Calu3 (cell line): ENCODE measurements around the gene SLC35E2B. TPM values are rescaled to one million over a fixed set of nuclear protein-coding genes. Genes with fewer than 3 reads are reported as not detected.

Experiments used
- BruUV-seq: library from RNA; stranded (reverse); fragments of 400-500 nt; replicated peaks from 2 replicates; lab custom pipeline; 2021; lab: Mats Ljungman, UMichigan
- CTCF ChIA-PET: fragments of 300-600 bp; sonication (Branson Sonifier 250); formaldehyde crosslinking; loops from one replicate; lab custom pipeline; 2022; ENCODE audit warnings: antibody characterized with exemption; lab: Charles Lee
- DNase-seq: peaks from one replicate; pipeline ENCODE4 v3.0.0; 2022
- H3K27ac Mint-ChIP-seq: one replicate; pipeline ENCODE4 v1.8.0; 2022; ENCODE audit warnings: mixed read lengths; ENCODE audit not compliant: unreplicated experiment
- H3K27me3 Mint-ChIP-seq: one replicate; pipeline ENCODE4 v1.8.0; 2022; ENCODE audit warnings: mixed read lengths; ENCODE audit not compliant: unreplicated experiment
- H3K36me3 Mint-ChIP-seq: one replicate; pipeline ENCODE4 v1.8.0; 2022; ENCODE audit warnings: mild to moderate bottlenecking, moderate library complexity, mixed read lengths; ENCODE audit not compliant: insufficient read depth, unreplicated experiment
- H3K4me1 Mint-ChIP-seq: one replicate; pipeline ENCODE4 v1.8.0; 2022; ENCODE audit warnings: mild to moderate bottlenecking, low read depth, mixed read lengths; ENCODE audit not compliant: unreplicated experiment
- H3K4me3 Mint-ChIP-seq: one replicate; pipeline ENCODE4 v1.8.0; 2022; ENCODE audit warnings: mild to moderate bottlenecking, low read depth, moderate library complexity, mixed read lengths; ENCODE audit not compliant: unreplicated experiment
- H3K9me3 Mint-ChIP-seq: one replicate; pipeline ENCODE4 v1.8.0; 2022; ENCODE audit warnings: low read depth, mixed read lengths; ENCODE audit not compliant: unreplicated experiment
- intact Hi-C: fragments of 100-400 bp; cut with micrococcal nuclease; formaldehyde crosslinking; loops from one replicate; pipeline ENCODE4 v1.10.0; 2022; ENCODE audit not compliant: unreplicated experiment
- total RNA-seq: library from RNA; stranded (reverse); gene quantifications from 2 replicates; pipeline ENCODE4 v1.2.3, GENCODE V29; 2022
- TF ChIP-seq, protein P1 (sequence below): fragments of 200-600 bp; IDR thresholded peaks from one replicate; pipeline ENCODE4 v1.8.0; 2022; ENCODE audit warnings: antibody characterized with exemption; ENCODE audit not compliant: unreplicated experiment

SLC35E2B gene
- total RNA-seq, 1 experiment from 2014 or later = 39.3 TPM

DNA sequence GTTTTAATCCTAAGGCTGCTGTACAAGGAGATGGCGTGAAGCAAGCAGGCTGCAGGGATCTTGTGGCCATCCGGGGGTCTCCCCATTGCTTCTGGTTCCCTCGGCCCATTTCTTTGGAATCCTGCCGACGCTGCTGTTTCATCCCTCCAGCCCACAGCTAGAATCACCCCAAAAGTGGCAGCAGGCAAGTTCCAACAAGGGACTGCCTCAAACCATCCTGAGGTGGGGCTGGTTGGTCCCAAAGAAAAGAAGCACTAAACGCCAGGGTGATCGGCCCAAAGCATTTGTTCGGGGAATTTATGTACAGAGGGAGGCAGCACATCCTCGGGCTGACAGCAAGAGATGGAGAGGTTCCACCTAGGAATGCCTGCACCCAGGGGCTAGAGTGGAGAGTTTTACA is 81.8 kb downstream of the SLC35E2B start:
- Mint-ChIP-seq H3K4me1 (peaks cover 16% of the 10 kb centered on the region), H3K36me3 (peaks cover 18% of the 10 kb centered on the region), H3K4me3 (no peak overlapping the region), H3K27ac (no peak overlapping the region), H3K27me3 (peaks cover 13% of the 10 kb centered on the region), H3K9me3 (no peaks in the 10 kb centered on the region)
- TF ChIP-seq, protein P1, sequence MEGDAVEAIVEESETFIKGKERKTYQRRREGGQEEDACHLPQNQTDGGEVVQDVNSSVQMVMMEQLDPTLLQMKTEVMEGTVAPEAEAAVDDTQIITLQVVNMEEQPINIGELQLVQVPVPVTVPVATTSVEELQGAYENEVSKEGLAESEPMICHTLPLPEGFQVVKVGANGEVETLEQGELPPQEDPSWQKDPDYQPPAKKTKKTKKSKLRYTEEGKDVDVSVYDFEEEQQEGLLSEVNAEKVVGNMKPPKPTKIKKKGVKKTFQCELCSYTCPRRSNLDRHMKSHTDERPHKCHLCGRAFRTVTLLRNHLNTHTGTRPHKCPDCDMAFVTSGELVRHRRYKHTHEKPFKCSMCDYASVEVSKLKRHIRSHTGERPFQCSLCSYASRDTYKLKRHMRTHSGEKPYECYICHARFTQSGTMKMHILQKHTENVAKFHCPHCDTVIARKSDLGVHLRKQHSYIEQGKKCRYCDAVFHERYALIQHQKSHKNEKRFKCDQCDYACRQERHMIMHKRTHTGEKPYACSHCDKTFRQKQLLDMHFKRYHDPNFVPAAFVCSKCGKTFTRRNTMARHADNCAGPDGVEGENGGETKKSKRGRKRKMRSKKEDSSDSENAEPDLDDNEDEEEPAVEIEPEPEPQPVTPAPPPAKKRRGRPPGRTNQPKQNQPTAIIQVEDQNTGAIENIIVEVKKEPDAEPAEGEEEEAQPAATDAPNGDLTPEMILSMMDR = no peak
- intact Hi-C loops = no loop called here
- no TSS peak for BruUV-seq
- DNase-seq = no peak
- CTCF ChIA-PET = no interaction called here

DNA sequence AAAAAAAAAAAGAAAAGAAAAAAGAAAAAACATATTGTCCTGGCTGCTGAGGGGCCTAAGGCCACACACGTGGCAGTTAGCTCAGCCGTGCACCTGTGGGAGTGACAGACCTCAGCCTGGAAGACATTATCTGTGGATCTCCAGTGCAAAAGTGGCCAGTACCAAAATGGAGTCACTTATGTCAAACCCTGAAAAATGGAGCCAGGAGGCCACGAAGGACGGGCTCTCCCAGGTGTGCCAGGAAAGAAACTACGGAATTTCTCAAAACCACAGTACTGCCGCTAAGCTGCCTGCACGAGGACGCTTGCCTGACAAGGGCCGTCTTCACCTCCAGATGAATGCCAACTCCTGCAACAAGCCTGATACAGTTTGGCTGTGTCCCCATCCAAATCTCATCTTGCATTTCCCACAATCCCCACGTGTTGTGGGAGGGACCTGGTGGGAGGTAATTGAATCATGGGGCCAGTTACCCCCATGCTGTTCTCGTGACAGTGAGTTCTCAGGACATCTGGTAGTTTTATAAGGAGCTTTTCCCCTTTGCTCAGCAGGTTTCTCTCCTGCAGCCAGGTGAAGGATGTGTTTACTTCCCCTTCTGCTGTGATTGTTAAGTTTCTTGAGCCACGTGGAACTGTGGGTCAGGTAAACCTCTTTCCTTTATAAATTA is 82.6 kb downstream of the SLC35E2B start:
- BruUV-seq = no TSS peak
- Mint-ChIP-seq H3K4me3 (no peak overlapping the region), H3K4me1 (peaks cover 16% of the 10 kb centered on the region), H3K27ac (no peak overlapping the region), H3K36me3 (peaks cover 9% of the 10 kb centered on the region), H3K9me3 (no peaks in the 10 kb centered on the region), H3K27me3 (peaks cover 13% of the 10 kb centered on the region)
- no peak for DNase-seq
- intact Hi-C loops = no loop called here
- TF ChIP-seq, protein P1 = no peak
- CTCF ChIA-PET = no interaction called here

Other genes starting within 250 kb of the SLC35E2B start
- gene ATAD3C, start 243.1 kb downstream of the SLC35E2B start, total RNA-seq = 0.29 and 0.45 TPM in 2 replicates
- 46.3 and 56.4 TPM in 2 replicates for gene ATAD3B, start 221.0 kb downstream of the SLC35E2B start, total RNA-seq
- 46.2 and 54.4 TPM in 2 replicates for gene ATAD3A, start 180.6 kb downstream of the SLC35E2B start, total RNA-seq
- gene TMEM240, start 152.2 kb downstream of the SLC35E2B start, total RNA-seq = 5.0 and 5.1 TPM in 2 replicates
- gene SSU72, start 117.9 kb downstream of the SLC35E2B start, total RNA-seq = 105 and 117 TPM in 2 replicates
- 3.5 and 4.7 TPM in 2 replicates for gene FNDC10, start 92.7 kb downstream of the SLC35E2B start, total RNA-seq
- 50.0 and 50.3 TPM in 2 replicates for gene MIB2, start 77.3 kb downstream of the SLC35E2B start, total RNA-seq
- 1.6 and 1.9 TPM in 2 replicates for gene MMP23B, start 60.6 kb downstream of the SLC35E2B start, total RNA-seq
- gene CDK11B, start 33.8 kb downstream of the SLC35E2B start, total RNA-seq = 24.2 and 24.9 TPM in 2 replicates
- gene CDK11A, start 31.6 kb upstream of the SLC35E2B start, total RNA-seq = 36.2 and 41.7 TPM in 2 replicates
- gene NADK, start 85.7 kb upstream of the SLC35E2B start, total RNA-seq = 92.2 and 103 TPM in 2 replicates
- gene GNB1, start 198.3 kb upstream of the SLC35E2B start, total RNA-seq = 251 and 252 TPM in 2 replicates
- 0.59 and 1.3 TPM in 2 replicates for gene CALML6, start 222.5 kb upstream of the SLC35E2B start, total RNA-seq
- 0.64 and 1.1 TPM in 2 replicates for gene TMEM52, start 226.5 kb upstream of the SLC35E2B start, total RNA-seq